SIG-M5 treated with dmso at 0.1 percent for 504 hours (cell line): ENCODE results near the gene FGF3.

ENCODE experiments used
- DNase-seq: peaks from one replicate; lab custom pipeline; 2025; ENCODE audit not compliant: unreplicated experiment; lab: John Stamatoyannopoulos, UW

The FGF3 gene

GRCh38 chr11:69844396-69844795 lies 25.2 kb upstream of the FGF3 start:
- no peak for DNase-seq

- no peak for DNase-seq
These were observed 24.3 kb upstream of the FGF3 start for GRCh38 chr11:69843529-69843921.

GRCh38 chr11:69842746-69843528 lies 23.7 kb upstream of the FGF3 start:
- no peak for DNase-seq

- DNase-seq, result no peak
These were observed 22.9 kb upstream of the FGF3 start for GRCh38 chr11:69841859-69842698.

GRCh38 chr11:69841170-69841858 lies 22.1 kb upstream of the FGF3 start:
- no peak for DNase-seq

- DNase-seq, result no peak
These were observed 21.4 kb upstream of the FGF3 start for GRCh38 chr11:69840371-69841169.

GRCh38 chr11:69839516-69839915 lies 20.3 kb upstream of the FGF3 start:
- no peak for DNase-seq

- no peak for DNase-seq
These were observed 18.6 kb upstream of the FGF3 start for GRCh38 chr11:69837791-69838190.

GRCh38 chr11:69836401-69836800 lies 17.2 kb upstream of the FGF3 start:
- DNase-seq, result no peak

GRCh38 chr11:69834811-69835800 lies 15.9 kb upstream of the FGF3 start:
- no peak for DNase-seq

- no peak for DNase-seq
These were observed 15.0 kb upstream of the FGF3 start for GRCh38 chr11:69834251-69834650.

- no peak for DNase-seq
These were observed 13.6 kb upstream of the FGF3 start for GRCh38 chr11:69832561-69833413.

- DNase-seq, result no peak
These were observed 12.8 kb upstream of the FGF3 start for GRCh38 chr11:69831985-69832384.

- no peak for DNase-seq
These were observed 10.9 kb upstream of the FGF3 start for GRCh38 chr11:69830086-69830485.

GRCh38 chr11:69828971-69829344 lies 9.7 kb upstream of the FGF3 start:
- DNase-seq, result no peak

GRCh38 chr11:69828276-69828970 lies 9.2 kb upstream of the FGF3 start:
- DNase-seq, result no peak

GRCh38 chr11:69826773-69827172 lies 7.6 kb upstream of the FGF3 start:
- no peak for DNase-seq

GRCh38 chr11:69825941-69826340 lies 6.7 kb upstream of the FGF3 start:
- DNase-seq, result no peak
